Trophoblast cell (in vitro differentiated cells and primary cell): Measurements from ENCODE around the gene USH1C.
A peak's percentile ranks its signal among the peaks of the same experiment; 100 is the strongest.

Experiments
- DNase-seq, 2 donors: peaks; one replicate each; pipeline ENCODE4 v3.0.0-alpha.2; 2016
- H2AFZ ChIP-seq: 2 replicates; pipeline ENCODE4 v1.6.1; 2013; ENCODE audit warnings: low read length, moderate library complexity, mild to moderate bottlenecking; ENCODE audit not compliant: insufficient read depth, poor library complexity
- H2AK5ac ChIP-seq: 2 replicates; pipeline ENCODE4 v1.6.1; 2013; ENCODE audit warnings: mild to moderate bottlenecking, low read length
- H2BK120ac ChIP-seq: 2 replicates; pipeline ENCODE4 v1.6.1; 2013; ENCODE audit warnings: low read length, mild to moderate bottlenecking, moderate library complexity; ENCODE audit not compliant: insufficient read depth, poor library complexity
- H2BK12ac ChIP-seq: 2 replicates; pipeline ENCODE4 v1.6.1; 2013; ENCODE audit warnings: mild to moderate bottlenecking, low read length, moderate library complexity
- H2BK5ac ChIP-seq: 2 replicates; pipeline ENCODE4 v1.6.1; 2013; ENCODE audit warnings: low read length, low read depth, moderate library complexity, mild to moderate bottlenecking; ENCODE audit not compliant: poor library complexity
- H3K14ac ChIP-seq: 2 replicates; pipeline ENCODE4 v1.6.1; 2013; ENCODE audit warnings: mild to moderate bottlenecking, low read length
- H3K18ac ChIP-seq: 2 replicates; pipeline ENCODE4 v1.6.1; 2013; ENCODE audit warnings: mild to moderate bottlenecking, low read length
- H3K23ac ChIP-seq: 2 replicates; pipeline ENCODE4 v1.6.1; 2013; ENCODE audit warnings: low read length
- H3K27ac ChIP-seq: 2 replicates; pipeline ENCODE4 v1.5.1; 2013; ENCODE audit warnings: low read depth, mild to moderate bottlenecking, inconsistent platforms, low read length, moderate library complexity
- H3K27me3 ChIP-seq: 2 replicates; pipeline ENCODE4 v1.6.1; 2013; ENCODE audit warnings: inconsistent platforms, mild to moderate bottlenecking, low read length, moderate library complexity; ENCODE audit not compliant: insufficient read depth
- H3K36me3 ChIP-seq, 2 experiments: 1 replicate in 1 of 2; 2 replicates in 1 of 2; pipeline ENCODE4 v1.6.1; 2013; ENCODE audit warnings: low read length in 2 of 2, mild to moderate bottlenecking in 2 of 2, moderate library complexity in 1 of 2; ENCODE audit not compliant: insufficient read depth in 2 of 2, control insufficient read depth in 1 of 2
- H3K4ac ChIP-seq: 2 replicates; pipeline ENCODE4 v1.6.1; 2013; ENCODE audit warnings: low read depth, mild to moderate bottlenecking, low read length, moderate library complexity
- H3K4me1 ChIP-seq, 2 experiments: 1 replicate in 1 of 2; 2 replicates in 1 of 2; pipeline ENCODE4 v1.6.1; 2013; ENCODE audit warnings: low read length in 2 of 2, mild to moderate bottlenecking in 2 of 2, moderate library complexity in 1 of 2; ENCODE audit not compliant: insufficient read depth in 2 of 2, control insufficient read depth in 1 of 2
- H3K4me2 ChIP-seq: 2 replicates; pipeline ENCODE4 v1.6.1; 2013; ENCODE audit warnings: inconsistent platforms, mild to moderate bottlenecking, low read length, moderate library complexity
- H3K4me3 ChIP-seq: 2 replicates; pipeline ENCODE4 v1.5.1; 2013; ENCODE audit warnings: mild to moderate bottlenecking, low read depth, low read length, inconsistent platforms
- H3K79me1 ChIP-seq: one replicate; pipeline ENCODE4 v1.6.1; 2013; ENCODE audit warnings: low read length
- H3K79me2 ChIP-seq: 2 replicates; pipeline ENCODE4 v1.6.1; 2013; ENCODE audit warnings: low read length, mild to moderate bottlenecking; ENCODE audit not compliant: control insufficient read depth, insufficient read depth, poor library complexity
- H3K9ac ChIP-seq: 2 replicates; pipeline ENCODE4 v1.6.1; 2013; ENCODE audit warnings: mild to moderate bottlenecking, low read length
- H3K9me3 ChIP-seq: 2 replicates; pipeline ENCODE4 v1.6.1; 2013; ENCODE audit warnings: low read depth, mild to moderate bottlenecking, control low read depth, inconsistent platforms, low read length; ENCODE audit not compliant: insufficient read depth
- H4K12ac ChIP-seq: 2 replicates; pipeline ENCODE4 v1.6.1; 2013; ENCODE audit warnings: low read depth, mild to moderate bottlenecking, low read length, moderate library complexity
- H4K8ac ChIP-seq: 2 replicates; pipeline ENCODE4 v1.6.1; 2013; ENCODE audit warnings: low read depth, mild to moderate bottlenecking, low read length, moderate library complexity
- H4K91ac ChIP-seq: one replicate; pipeline ENCODE4 v1.6.1; 2013; ENCODE audit warnings: low read depth, mild to moderate bottlenecking, low read length, moderate library complexity
- WGBS: extraction: QIAGEN DNeasy Blood & Tissue Kit; methylation state at CpG from one replicate; pipeline ENCODE4 v1.1.7; 2013; ENCODE audit warnings: missing lambda C conversion rate; ENCODE audit not compliant: insufficient read length, insufficient coverage; ENCODE audit errors: extremely low coverage; 5-methylcytosine and 5-hydroxymethylcytosine counted together

USH1C gene

GRCh38 chr11:17546240-17546639, 2.0 kb upstream of the USH1C start:
- Histone ChIP-seq H4K8ac (no peak overlapping the region), H3K27ac (no peak overlapping the region), H3K27me3 (no peaks in the 10 kb centered on the region), H4K91ac (no peak overlapping the region), H3K14ac (no peak overlapping the region), H3K36me3 (no peaks in the 10 kb centered on the region), H2BK5ac (no peak overlapping the region), H3K4ac (no peak overlapping the region), H2BK12ac (no peak overlapping the region), H3K18ac (no peak overlapping the region), H2AK5ac (no peak overlapping the region), H3K4me1 (peaks cover 13 to 15% of the 10 kb centered on the region in 2 experiments), H3K4me2 (no peak overlapping the region), H4K12ac (no peak overlapping the region), H3K9me3 (peaks cover 3% of the 10 kb centered on the region), H2AFZ (no peak overlapping the region), H3K9ac (no peak overlapping the region), H3K79me1 (no peaks in the 10 kb centered on the region), H3K79me2 (no peaks in the 10 kb centered on the region), H3K4me3 (no peak overlapping the region), H3K23ac (no peak overlapping the region), H2BK120ac (no peak overlapping the region)
- no CpG with 5 or more reads among the region's 2 CpGs for WGBS
- DNase-seq: no peak

- no peaks in the 10 kb centered on the region for H3K36me3 ChIP-seq
- no peaks in the 10 kb centered on the region for H3K27me3 ChIP-seq
- H2AK5ac ChIP-seq: no peak overlapping the region
- H3K27ac ChIP-seq: no peak overlapping the region
- H3K4me2 ChIP-seq: no peak overlapping the region
- DNase-seq: no peak
- H4K12ac ChIP-seq: no peak overlapping the region
- H3K4me3 ChIP-seq: no peak overlapping the region
- no peak overlapping the region for H2BK12ac ChIP-seq
- H3K4me1 ChIP-seq: peaks cover 13 to 15% of the 10 kb centered on the region in 2 experiments
- H2BK5ac ChIP-seq: no peak overlapping the region
- no peak overlapping the region for H4K8ac ChIP-seq
- H3K9me3 ChIP-seq: peaks cover 3% of the 10 kb centered on the region
- H3K9ac ChIP-seq: no peak overlapping the region
- no peak overlapping the region for H3K4ac ChIP-seq
- peak overlapping the region; percentile 6 for H2AFZ ChIP-seq
- no peaks in the 10 kb centered on the region for H3K79me1 ChIP-seq
- H2BK120ac ChIP-seq: no peak overlapping the region
- H4K91ac ChIP-seq: no peak overlapping the region
- H3K79me2 ChIP-seq: no peaks in the 10 kb centered on the region
- WGBS: no CpG with 5 or more reads among the region's 17 CpGs
- no peak overlapping the region for H3K14ac ChIP-seq
- H3K23ac ChIP-seq: no peak overlapping the region
- no peak overlapping the region for H3K18ac ChIP-seq
Observed at GRCh38 chr11:17543574-17544180, 539 bp downstream of the USH1C start.

GRCh38 chr11:17543041-17543440, 1.2 kb downstream of the USH1C start:
- no peak overlapping the region for H2AFZ ChIP-seq
- no peak overlapping the region for H3K18ac ChIP-seq
- H3K23ac ChIP-seq: no peak overlapping the region
- H3K9me3 ChIP-seq: peaks cover 3% of the 10 kb centered on the region
- H3K36me3 ChIP-seq: no peaks in the 10 kb centered on the region
- H2BK5ac ChIP-seq: no peak overlapping the region
- peaks cover 13 to 15% of the 10 kb centered on the region in 2 experiments for H3K4me1 ChIP-seq
- H3K27me3 ChIP-seq: no peaks in the 10 kb centered on the region
- H3K27ac ChIP-seq: no peak overlapping the region
- WGBS: no CpG with 5 or more reads among the region's 2 CpGs
- no peak for DNase-seq
- H3K4me3 ChIP-seq: no peak overlapping the region
- no peaks in the 10 kb centered on the region for H3K79me2 ChIP-seq
- no peak overlapping the region for H2BK120ac ChIP-seq
- no peak overlapping the region for H4K8ac ChIP-seq
- no peak overlapping the region for H4K12ac ChIP-seq
- no peak overlapping the region for H3K4me2 ChIP-seq
- no peak overlapping the region for H4K91ac ChIP-seq
- no peak overlapping the region for H2BK12ac ChIP-seq
- no peak overlapping the region for H3K9ac ChIP-seq
- H3K4ac ChIP-seq: no peak overlapping the region
- H2AK5ac ChIP-seq: no peak overlapping the region
- no peaks in the 10 kb centered on the region for H3K79me1 ChIP-seq
- no peak overlapping the region for H3K14ac ChIP-seq

- Histone ChIP-seq H3K14ac (no peak overlapping the region), H3K9ac (no peak overlapping the region), H4K91ac (no peak overlapping the region), H3K79me2 (no peaks in the 10 kb centered on the region), H2AK5ac (no peak overlapping the region), H4K8ac (no peak overlapping the region), H2BK120ac (no peak overlapping the region), H3K4ac (no peak overlapping the region), H2BK12ac (no peak overlapping the region), H3K23ac (no peak overlapping the region), H4K12ac (no peak overlapping the region), H3K4me1 (peaks cover 10 to 11% of the 10 kb centered on the region in 2 experiments), H3K27me3 (no peaks in the 10 kb centered on the region), H3K27ac (no peak overlapping the region), H2AFZ (no peak overlapping the region), H3K79me1 (no peaks in the 10 kb centered on the region), H3K4me2 (no peak overlapping the region), H3K18ac (no peak overlapping the region), H3K9me3 (peaks cover 3% of the 10 kb centered on the region), H2BK5ac (no peak overlapping the region), H3K4me3 (peak overlapping the region; percentile 25), H3K36me3 (no peaks in the 10 kb centered on the region)
- WGBS: no CpG with 5 or more reads among the region's 4 CpGs
- no peak for DNase-seq
Observed at GRCh38 chr11:17542249-17542648, 2.0 kb downstream of the USH1C start.
